HG03442 (cell line): ENCODE results near the gene EOGT.

Experiments used
- ATAC-seq: cut with Tn5 transposase; IDR thresholded peaks from one replicate; pipeline ENCODE4 v1.9.1; 2021; ENCODE audit warnings: mild to moderate bottlenecking, moderate library complexity; ENCODE audit not compliant: unreplicated experiment

Gene EOGT

DNA sequence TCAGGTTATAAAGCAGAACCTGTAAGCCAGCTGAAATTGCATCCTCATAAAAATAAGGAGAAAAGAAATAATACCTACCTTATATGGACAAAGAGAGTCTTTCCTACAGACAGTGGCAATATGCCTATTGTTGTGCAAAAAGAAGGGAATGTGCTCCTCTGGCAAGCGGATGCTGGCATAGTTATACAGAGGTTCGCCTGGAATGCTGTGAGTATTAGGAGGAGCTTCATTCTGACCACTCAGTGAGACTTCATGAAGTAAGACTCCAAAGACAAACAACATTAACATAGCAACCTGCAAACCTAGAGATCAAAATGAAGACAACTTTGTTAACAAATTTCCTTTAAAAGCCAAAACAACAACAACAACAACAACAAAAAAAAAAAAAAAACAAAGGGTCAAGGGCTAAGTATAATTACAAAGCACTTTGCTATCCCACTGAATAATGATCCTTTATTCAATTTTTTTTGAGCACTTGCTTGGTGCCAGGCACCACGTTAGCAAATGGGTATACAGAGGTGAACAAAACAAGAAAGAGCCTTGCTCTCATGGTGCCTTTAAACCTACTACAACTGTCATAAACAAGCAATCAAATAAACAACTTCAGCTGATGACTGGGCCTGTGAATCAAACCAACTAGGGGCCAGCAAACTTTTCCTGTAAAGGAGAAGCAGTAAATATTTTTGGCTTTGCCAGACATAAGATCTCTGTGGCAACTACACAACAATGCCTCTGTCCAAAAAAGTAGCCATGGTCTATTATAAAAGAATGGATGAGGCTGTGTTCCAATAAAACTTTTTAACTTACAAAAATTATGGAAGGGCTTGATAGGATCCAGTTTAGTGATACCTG lies 3.7 kb downstream of the EOGT start:
- ATAC-seq = no peak

- no peak for ATAC-seq
These were observed 4.5 kb downstream of the EOGT start for GRCh38 chr3:69008980-69009379.

DNA sequence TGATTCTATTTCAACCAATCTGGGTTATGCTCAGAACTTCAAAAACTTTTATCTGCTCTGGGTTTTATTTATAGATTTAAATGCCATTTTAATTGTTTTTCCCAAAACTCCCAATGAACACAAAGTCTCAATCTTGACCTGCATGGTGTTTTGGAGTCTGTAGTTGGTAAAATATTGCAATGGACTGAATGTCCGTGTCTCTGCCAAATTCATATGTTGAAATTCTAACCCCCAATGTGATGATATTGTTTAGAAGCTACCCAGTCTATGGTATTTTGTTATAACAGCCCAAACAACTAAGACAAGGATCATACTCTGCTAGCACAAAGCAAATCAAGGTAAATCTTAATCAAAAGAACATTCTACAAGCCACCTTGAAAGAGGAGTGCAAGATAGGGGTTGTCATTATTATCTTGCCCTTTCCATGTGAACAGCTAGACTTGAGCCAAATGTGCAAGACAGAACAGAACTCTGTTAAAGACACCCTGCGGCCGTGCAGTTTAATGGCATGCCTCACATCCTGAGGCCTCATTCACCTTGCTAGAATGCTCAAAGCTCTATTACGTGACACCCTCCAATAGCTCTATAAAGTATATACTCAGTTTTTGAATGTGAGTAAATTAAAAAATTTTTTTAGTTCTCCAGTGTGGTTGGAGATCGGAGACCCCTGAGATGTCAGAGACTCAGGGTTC lies 7.5 kb downstream of the EOGT start:
- ATAC-seq = no peak

GRCh38 chr3:69005071-69005790 lies 8.3 kb downstream of the EOGT start:
- ATAC-seq = no peak

DNA sequence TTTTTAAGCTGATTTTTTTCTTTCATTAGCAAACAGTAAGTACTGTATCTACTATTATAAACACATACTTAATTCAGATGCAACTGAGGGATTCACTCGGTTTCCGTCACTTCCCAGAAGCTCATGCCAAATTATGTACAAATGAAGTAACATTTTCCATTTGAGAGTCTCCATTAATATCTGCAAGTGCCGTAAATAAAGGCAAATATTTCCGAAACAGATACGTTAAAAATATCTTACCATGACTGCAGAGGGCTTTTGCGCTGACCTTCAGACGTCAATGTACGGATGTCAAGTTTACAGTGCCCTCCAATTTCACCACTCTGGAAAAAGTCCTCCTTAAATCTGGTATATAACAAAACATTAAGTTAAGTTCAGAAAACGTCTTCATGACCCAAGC lies 9.3 kb downstream of the EOGT start:
- ATAC-seq = no peak

- no peak for ATAC-seq
These were observed 13.9 kb downstream of the EOGT start for GRCh38 chr3:68999605-69000004.

DNA sequence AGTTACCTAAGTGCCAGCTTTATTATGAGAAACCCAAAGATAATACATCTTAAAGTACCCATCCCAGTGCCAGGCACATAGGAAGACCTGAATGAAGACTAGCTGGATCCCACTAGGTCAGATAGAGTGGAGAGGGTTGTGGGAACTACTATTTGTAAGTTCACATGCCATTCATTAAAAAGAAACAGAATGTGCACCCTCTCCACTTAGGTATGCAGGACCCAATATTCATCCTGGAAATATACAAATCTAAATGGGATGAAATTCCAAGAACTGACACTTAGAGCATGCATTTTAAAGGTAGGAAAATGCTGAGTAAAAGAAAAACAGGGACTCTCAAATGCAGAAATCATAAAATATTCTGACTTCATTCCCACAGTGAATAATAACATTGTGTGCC lies 14.3 kb downstream of the EOGT start:
- ATAC-seq = no peak

GRCh38 chr3:68997887-68998286 lies 15.6 kb downstream of the EOGT start:
- ATAC-seq = no peak

GRCh38 chr3:68996356-68996995 lies 17.0 kb downstream of the EOGT start:
- ATAC-seq = no peak

DNA sequence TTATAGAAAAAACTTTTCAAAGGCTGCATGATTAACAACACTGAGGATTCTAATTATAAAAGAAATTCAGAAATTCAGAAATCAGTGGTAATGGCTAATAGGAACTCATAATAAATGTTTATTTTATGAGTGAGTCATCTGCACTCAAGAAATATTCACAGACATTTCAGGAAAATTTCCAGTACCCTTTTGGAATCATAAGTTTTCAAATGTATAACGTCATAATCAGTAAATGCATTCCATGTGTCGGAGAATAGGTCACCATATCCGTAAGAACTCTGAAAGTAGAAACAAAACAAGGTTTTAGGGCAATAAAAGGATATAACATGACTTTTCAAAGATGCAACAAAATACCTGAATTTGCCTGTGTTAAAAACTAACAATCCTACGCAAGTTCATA lies 24.7 kb downstream of the EOGT start:
- no peak for ATAC-seq

DNA sequence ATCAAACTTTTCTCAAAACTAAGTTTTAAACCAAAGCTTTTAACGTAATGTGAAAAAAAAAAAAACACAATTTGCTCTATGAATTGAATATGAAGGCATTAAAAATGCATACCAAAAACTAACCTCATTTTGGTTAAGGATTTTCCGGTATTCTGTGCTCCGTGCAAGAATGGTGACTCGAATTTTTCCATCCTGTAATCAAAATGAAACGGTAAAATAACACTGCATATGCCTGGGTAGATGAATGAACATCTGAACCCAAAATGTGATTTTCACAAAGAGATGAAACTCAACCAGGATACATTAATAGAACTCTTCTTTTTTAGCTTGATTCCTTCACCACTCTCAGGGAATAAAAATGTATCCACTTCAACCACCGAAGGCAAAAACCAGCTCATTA lies 26.2 kb downstream of the EOGT start:
- no peak for ATAC-seq

DNA sequence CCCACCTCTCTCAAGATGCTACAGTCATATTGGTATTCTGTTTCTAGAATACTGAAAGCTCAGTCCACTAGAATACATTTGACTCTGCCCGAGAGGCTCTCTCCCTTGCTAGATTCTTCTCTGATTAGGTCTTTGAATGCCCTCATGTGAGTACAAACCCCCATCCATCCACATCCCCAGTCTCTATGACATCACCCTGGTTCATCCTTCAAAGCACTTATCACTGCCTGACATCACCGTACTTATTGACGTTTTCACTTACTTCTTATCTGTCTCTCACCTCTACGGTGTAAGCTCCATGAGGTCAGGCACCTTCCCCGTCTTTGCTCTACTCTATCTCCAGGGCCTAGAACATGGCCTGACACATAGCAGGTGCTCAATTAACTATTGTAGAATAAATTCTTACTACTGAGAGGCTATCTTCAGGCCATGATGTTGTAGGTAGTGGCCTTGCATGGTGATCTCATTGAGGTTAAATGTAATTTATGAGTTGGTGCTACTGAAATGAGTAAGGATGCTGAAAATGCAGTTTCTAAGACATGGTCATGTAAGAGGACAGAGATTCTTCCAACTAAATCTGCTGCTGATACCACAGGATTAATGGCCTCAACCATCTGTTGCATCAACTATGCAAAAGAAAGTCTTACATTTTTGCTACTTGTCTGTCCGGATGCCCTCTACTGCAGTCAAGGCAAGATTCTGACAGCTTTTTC lies 26.8 kb downstream of the EOGT start:
- no peak for ATAC-seq

DNA sequence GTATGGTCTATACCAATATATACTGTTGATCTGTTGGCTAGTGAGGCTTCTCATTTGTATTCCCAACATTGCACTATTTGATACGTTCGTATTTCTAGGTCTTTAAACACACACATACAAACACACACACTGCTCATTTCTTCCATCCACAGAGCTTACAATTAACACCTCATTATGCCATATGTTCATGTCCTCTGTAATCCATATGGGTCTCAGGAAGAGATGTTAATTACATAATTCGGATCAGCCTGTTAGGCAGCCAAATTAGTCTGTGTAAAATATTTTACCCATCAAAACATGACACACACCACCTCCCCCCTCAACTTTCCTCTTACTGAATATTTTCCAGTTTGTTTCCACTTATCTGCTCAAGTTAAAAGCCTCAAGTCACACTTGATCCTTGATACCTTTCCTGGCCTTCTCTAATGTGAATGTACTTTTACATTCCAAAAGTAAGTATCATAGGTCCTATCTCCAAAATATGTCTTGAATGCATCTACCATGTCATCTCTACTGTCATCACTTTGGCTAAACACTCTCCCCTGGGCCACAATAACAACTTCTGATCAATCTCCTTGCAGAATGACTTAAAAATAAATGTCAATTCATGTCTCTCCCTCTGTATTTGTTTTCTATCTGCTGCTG lies 28.2 kb downstream of the EOGT start:
- ATAC-seq = no peak

- no peak for ATAC-seq
These were observed 29.4 kb downstream of the EOGT start for GRCh38 chr3:68984011-68984530.

- no peak for ATAC-seq
These were observed 35.9 kb downstream of the EOGT start for GRCh38 chr3:68977486-68978167.

GRCh38 chr3:68974711-68975110 lies 38.8 kb downstream of the EOGT start:
- no peak for ATAC-seq

DNA sequence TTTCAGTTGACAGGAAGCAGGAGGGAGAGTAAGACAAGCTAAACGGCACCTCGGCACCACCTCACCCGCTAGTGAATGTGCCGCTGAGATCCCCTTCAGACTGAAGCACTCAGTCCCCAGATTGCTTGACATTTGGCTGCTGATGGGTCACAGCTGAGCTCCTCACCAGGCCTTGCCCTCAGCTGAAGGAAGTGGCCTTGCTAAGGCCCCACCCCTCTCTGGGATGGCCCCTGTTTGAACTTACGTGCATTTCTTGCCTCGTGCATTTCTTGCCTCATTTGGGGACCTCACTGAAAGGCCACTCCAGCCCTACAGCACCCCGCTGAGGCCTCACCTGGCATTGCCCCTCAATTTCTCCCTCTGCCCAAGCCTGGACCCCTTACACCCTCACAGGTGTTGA lies 39.8 kb downstream of the EOGT start:
- ATAC-seq = no peak

- ATAC-seq = peak; percentile 83
These were observed 41.0 kb downstream of the EOGT start for GRCh38 chr3:68972358-68972979.

GRCh38 chr3:68964694-68965093 lies 48.8 kb downstream of the EOGT start:
- ATAC-seq = no peak
